ENCODE data around the gene GLB1L2. TPM values are rescaled to one million over a fixed set of nuclear protein-coding genes. Genes with fewer than 3 reads are reported as not detected.

GLB1L2 gene
- total and polyA plus RNA-seq, 2 donors (not counting 1 experiment from before 2014, with no cell fraction given) = under 0.01 to 0.11 TPM

- H3K36me3 ChIP-seq (ENCODE audit: control insufficient read depth, insufficient read depth, low read length) = no peaks in the 10 kb centered on the region
- H3K9me3 ChIP-seq (ENCODE audit: control insufficient read depth, insufficient read depth, low read depth, low read length) = no peaks in the 10 kb centered on the region
- H3K79me2 ChIP-seq (ENCODE audit: control insufficient read depth, insufficient read depth, low read length) = no peaks in the 10 kb centered on the region
- no peaks in the 10 kb centered on the region for H4K20me1 ChIP-seq (ENCODE audit: control insufficient read depth, extremely low read depth, insufficient read depth, low read length)
- H3K9ac ChIP-seq (ENCODE audit: insufficient read depth, low read length) = no peak overlapping the region
- TF ChIP-seq CTCF (conservative IDR thresholded peaks at IDR 0.05 in 1 of 2, IDR thresholded peaks at IDR 0.05 in 1 of 2; ENCODE audit: low read depth in 1 of 2, low read length in 2 of 2) = no peak
- TF ChIP-seq EZH2 (IDR thresholded peaks at IDR 0.05; ENCODE audit: low read length, missing control alignments) = no peak
- no peaks in the 10 kb centered on the region for H3K4me1 ChIP-seq (ENCODE audit: control insufficient read depth, extremely low read depth, insufficient read depth, low read length)
- H3K27me3 ChIP-seq (ENCODE audit: control insufficient read depth, insufficient read depth, low read length) = peaks cover 3% of the 10 kb centered on the region
- no peak overlapping the region for H3K4me3 ChIP-seq (replicated peaks in 1 of 4; ENCODE audit: control extremely low read depth in 1 of 4, insufficient read depth in 1 of 4, low read depth in 3 of 4, low read length in 4 of 4)
- H3K27ac ChIP-seq (ENCODE audit: insufficient read depth, low read length) = no peak overlapping the region
- no peak overlapping the region for H2AFZ ChIP-seq (ENCODE audit: low read length)
- DNase-seq (ENCODE audit: low read depth in 2 of 2) = no peak
- H3K4me2 ChIP-seq (ENCODE audit: extremely low read depth, insufficient read depth, low read length) = no peak overlapping the region
Observed at GRCh38 chr11:134410766-134411165, 79.0 kb downstream of the GLB1L2 start.

GRCh38 chr11:134412203-134413042, 80.6 kb downstream of the GLB1L2 start, which contains the start of gene B3GAT1:
Gene B3GAT1 (minus strand): TSS chr11:134412242. CDS start chr11:134387659, 24,583 bp downstream.
- H3K79me2 ChIP-seq (ENCODE audit: control insufficient read depth, insufficient read depth, low read length) = no peaks in the 10 kb centered on the region
- H3K9me3 ChIP-seq (ENCODE audit: control insufficient read depth, insufficient read depth, low read depth, low read length) = no peaks in the 10 kb centered on the region
- no peaks in the 10 kb centered on the region for H3K36me3 ChIP-seq (ENCODE audit: control insufficient read depth, insufficient read depth, low read length)
- no peak within 1 kb of the TSS for H3K27ac ChIP-seq (ENCODE audit: insufficient read depth, low read length)
- no peak within 1 kb of the TSS for H3K4me3 ChIP-seq (replicated peaks in 1 of 4; ENCODE audit: control extremely low read depth in 1 of 4, insufficient read depth in 1 of 4, low read depth in 3 of 4, low read length in 4 of 4)
- H3K4me2 ChIP-seq (ENCODE audit: extremely low read depth, insufficient read depth, low read length) = no peak within 1 kb of the TSS
- TF ChIP-seq CTCF (conservative IDR thresholded peaks at IDR 0.05 in 1 of 2, IDR thresholded peaks at IDR 0.05 in 1 of 2; ENCODE audit: low read depth in 1 of 2, low read length in 2 of 2) (no peak), EZH2 (IDR thresholded peaks at IDR 0.05; ENCODE audit: low read length, missing control alignments) (no peak)
- no peaks in the 10 kb centered on the region for H3K4me1 ChIP-seq (ENCODE audit: control insufficient read depth, extremely low read depth, insufficient read depth, low read length)
- no peak for DNase-seq (ENCODE audit: low read depth in 2 of 2)
- peaks cover 3% of the 10 kb centered on the region for H3K27me3 ChIP-seq (ENCODE audit: control insufficient read depth, insufficient read depth, low read length)
- H3K9ac ChIP-seq (ENCODE audit: insufficient read depth, low read length) = no peak within 1 kb of the TSS
- no peaks in the 10 kb centered on the region for H4K20me1 ChIP-seq (ENCODE audit: control insufficient read depth, extremely low read depth, insufficient read depth, low read length)
- H2AFZ ChIP-seq (ENCODE audit: low read length) = no peak within 1 kb of the TSS

GRCh38 chr11:134413043-134413825, 81.4 kb downstream of the GLB1L2 start:
- Histone ChIP-seq H3K4me1 (ENCODE audit: control insufficient read depth, extremely low read depth, insufficient read depth, low read length) (no peaks in the 10 kb centered on the region), H3K4me2 (ENCODE audit: extremely low read depth, insufficient read depth, low read length) (no peak overlapping the region), H3K27ac (ENCODE audit: insufficient read depth, low read length) (no peak overlapping the region)

More at GRCh38 chr11:134413043-134413825, 81.4 kb downstream of the GLB1L2 start:
- DNase-seq (ENCODE audit: low read depth in 2 of 2) = no peak
- Histone ChIP-seq H3K4me3 (replicated peaks in 1 of 4; ENCODE audit: control extremely low read depth in 1 of 4, insufficient read depth in 1 of 4, low read depth in 3 of 4, low read length in 4 of 4) (no peak overlapping the region), H3K27me3 (ENCODE audit: control insufficient read depth, insufficient read depth, low read length) (peaks cover 3% of the 10 kb centered on the region), H3K36me3 (ENCODE audit: control insufficient read depth, insufficient read depth, low read length) (no peaks in the 10 kb centered on the region), H4K20me1 (ENCODE audit: control insufficient read depth, extremely low read depth, insufficient read depth, low read length) (no peaks in the 10 kb centered on the region), H3K9me3 (ENCODE audit: control insufficient read depth, insufficient read depth, low read depth, low read length) (no peaks in the 10 kb centered on the region), H2AFZ (ENCODE audit: low read length) (no peak overlapping the region), H3K79me2 (ENCODE audit: control insufficient read depth, insufficient read depth, low read length) (no peaks in the 10 kb centered on the region), H3K9ac (ENCODE audit: insufficient read depth, low read length) (no peak overlapping the region)
- TF ChIP-seq EZH2 (IDR thresholded peaks at IDR 0.05; ENCODE audit: low read length, missing control alignments) (peak; percentile 68), CTCF (conservative IDR thresholded peaks at IDR 0.05 in 1 of 2, IDR thresholded peaks at IDR 0.05 in 1 of 2; ENCODE audit: low read depth in 1 of 2, low read length in 2 of 2) (no peak)
